ENCODE measurements around the gene ISCA2. TPM values are rescaled to one million over a fixed set of nuclear protein-coding genes. Genes with fewer than 3 reads are reported as not detected.

The ISCA2 gene
- total RNA-seq, 1 donor from 2014 or later, result 19.8 TPM

DNA sequence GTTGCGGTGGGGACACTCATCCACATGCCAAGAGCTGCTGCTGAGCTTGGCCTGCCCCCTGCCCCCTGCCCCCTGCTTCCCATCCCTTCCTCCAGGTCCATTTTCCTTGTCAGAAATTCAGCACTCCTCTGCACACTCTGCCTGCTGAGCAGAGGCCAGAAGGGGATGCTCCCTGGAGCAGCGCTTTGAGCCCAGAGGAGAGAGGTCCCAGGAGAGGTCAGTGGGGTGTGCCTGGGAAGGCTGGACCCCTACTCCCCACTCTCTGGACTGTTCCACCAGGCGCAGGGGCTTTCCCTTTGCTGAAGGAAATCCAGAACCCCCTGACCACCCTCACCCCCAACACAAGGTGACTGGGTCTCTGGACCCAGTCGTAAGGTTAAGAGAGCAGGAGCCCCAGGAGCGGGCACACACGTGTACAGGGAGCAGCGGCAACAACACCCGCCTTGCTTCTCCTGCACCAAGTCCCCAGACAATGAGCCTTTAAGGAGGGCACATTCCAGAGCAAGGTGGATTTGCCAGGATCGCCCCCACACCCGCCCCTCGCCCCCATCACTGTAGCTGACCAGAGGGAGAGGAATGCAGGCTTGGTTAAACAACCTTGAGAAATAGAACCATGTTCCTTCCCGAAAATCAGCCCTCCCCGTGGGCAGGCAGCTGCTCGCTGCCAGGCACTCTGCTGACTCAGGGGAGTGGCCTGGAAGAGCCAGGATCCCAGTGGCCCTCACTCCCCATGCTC is 30.7 kb downstream of the ISCA2 start:
- Histone ChIP-seq H3K4me1 (ENCODE audit: control insufficient read depth in 3 of 3, insufficient read depth in 3 of 3, low read length in 3 of 3) (peaks cover 15 to 27% (median 16%) of the 10 kb centered on the region in 3 donors), H3K27ac (ENCODE audit: low read depth, low read length) (no peak overlapping the region), H3K9ac (ENCODE audit: low read depth in 1 of 3, low read length in 3 of 3) (no peak overlapping the region), H3K4me3 (ENCODE audit: low read length in 3 of 3) (no peak overlapping the region), H3K27me3 (ENCODE audit: control insufficient read depth in 3 of 3, insufficient read depth in 3 of 3, low read length in 3 of 3) (no peaks in the 10 kb centered on the region), H3K9me3 (ENCODE audit: control insufficient read depth in 3 of 3, low read length in 3 of 3) (no peaks in the 10 kb centered on the region), H3K36me3 (ENCODE audit: control insufficient read depth in 3 of 3, insufficient read depth in 3 of 3, low read length in 3 of 3) (peaks cover 0 to 9% (median 2%) of the 10 kb centered on the region in 3 donors)

GRCh38 chr14:74524812-74525135 is 31.2 kb downstream of the ISCA2 start:
- H3K27ac ChIP-seq (ENCODE audit: low read depth, low read length), result no peak overlapping the region
- no peaks in the 10 kb centered on the region for H3K27me3 ChIP-seq (ENCODE audit: control insufficient read depth in 3 of 3, insufficient read depth in 3 of 3, low read length in 3 of 3)
- no peak overlapping the region for H3K9ac ChIP-seq (ENCODE audit: low read depth in 1 of 3, low read length in 3 of 3)
- no peak overlapping the region for H3K4me3 ChIP-seq (ENCODE audit: low read length in 3 of 3)
- H3K4me1 ChIP-seq (ENCODE audit: control insufficient read depth in 3 of 3, insufficient read depth in 3 of 3, low read length in 3 of 3), result peaks cover 15 to 27% (median 16%) of the 10 kb centered on the region in 3 donors
- peaks cover 0 to 9% (median 2%) of the 10 kb centered on the region in 3 donors for H3K36me3 ChIP-seq (ENCODE audit: control insufficient read depth in 3 of 3, insufficient read depth in 3 of 3, low read length in 3 of 3)
- no peaks in the 10 kb centered on the region for H3K9me3 ChIP-seq (ENCODE audit: control insufficient read depth in 3 of 3, low read length in 3 of 3)

GRCh38 chr14:74525361-74525851 is 31.8 kb downstream of the ISCA2 start:
- H3K9ac ChIP-seq (ENCODE audit: low read depth in 1 of 3, low read length in 3 of 3), result no peak overlapping the region
- no peaks in the 10 kb centered on the region for H3K27me3 ChIP-seq (ENCODE audit: control insufficient read depth in 3 of 3, insufficient read depth in 3 of 3, low read length in 3 of 3)
- peaks cover 0 to 5% (median 2%) of the 10 kb centered on the region in 3 donors for H3K36me3 ChIP-seq (ENCODE audit: control insufficient read depth in 3 of 3, insufficient read depth in 3 of 3, low read length in 3 of 3)
- peaks cover 15 to 27% (median 16%) of the 10 kb centered on the region in 3 donors for H3K4me1 ChIP-seq (ENCODE audit: control insufficient read depth in 3 of 3, insufficient read depth in 3 of 3, low read length in 3 of 3)
- no peak overlapping the region for H3K27ac ChIP-seq (ENCODE audit: low read depth, low read length)
- no peak overlapping the region for H3K4me3 ChIP-seq (ENCODE audit: low read length in 3 of 3)
- no peaks in the 10 kb centered on the region for H3K9me3 ChIP-seq (ENCODE audit: control insufficient read depth in 3 of 3, low read length in 3 of 3)

DNA sequence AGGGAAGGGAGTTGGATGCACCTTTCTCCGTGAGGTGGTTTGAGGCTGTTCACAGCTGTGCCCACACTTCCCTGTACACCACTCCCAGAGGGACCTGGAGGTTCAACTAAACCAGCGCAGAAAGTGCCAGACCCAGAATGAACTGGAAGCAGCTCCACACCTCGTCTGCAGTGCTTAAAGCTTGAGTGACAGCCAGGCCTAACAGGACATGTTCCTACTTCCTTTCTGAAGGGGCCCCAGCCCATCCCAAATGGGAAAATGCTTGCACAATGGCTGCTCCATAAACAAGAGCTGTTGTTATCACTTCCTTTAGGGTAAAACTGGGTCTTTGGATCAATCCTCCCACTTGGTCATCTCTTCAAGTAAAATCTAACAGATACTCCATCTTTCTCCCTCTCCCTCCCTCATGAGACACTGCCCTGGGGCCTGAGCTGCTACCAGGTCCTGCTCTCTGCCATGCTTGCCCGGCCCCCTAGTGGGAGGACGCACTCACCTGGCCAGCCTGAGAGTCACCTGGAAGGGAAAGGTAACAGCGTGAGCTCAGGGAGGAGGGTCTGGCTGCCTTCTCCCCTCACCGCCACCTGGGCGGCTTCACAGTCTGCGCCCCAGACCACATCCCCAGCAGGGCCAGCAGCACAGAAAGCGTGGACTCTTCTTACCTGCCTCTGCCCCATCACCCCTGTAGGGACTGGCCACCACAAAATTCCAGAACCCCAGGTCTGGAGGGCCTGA is 33.5 kb downstream of the ISCA2 start:
- no peak overlapping the region for H3K9ac ChIP-seq (ENCODE audit: low read depth in 1 of 3, low read length in 3 of 3)
- H3K27me3 ChIP-seq (ENCODE audit: control insufficient read depth in 3 of 3, insufficient read depth in 3 of 3, low read length in 3 of 3), result no peaks in the 10 kb centered on the region
- H3K4me3 ChIP-seq (ENCODE audit: low read length in 3 of 3), result no peak overlapping the region
- H3K27ac ChIP-seq (ENCODE audit: low read depth, low read length), result no peak overlapping the region
- peaks cover 0 to 3% (median 0%) of the 10 kb centered on the region in 3 donors for H3K36me3 ChIP-seq (ENCODE audit: control insufficient read depth in 3 of 3, insufficient read depth in 3 of 3, low read length in 3 of 3)
- no peaks in the 10 kb centered on the region for H3K9me3 ChIP-seq (ENCODE audit: control insufficient read depth in 3 of 3, low read length in 3 of 3)
- H3K4me1 ChIP-seq (ENCODE audit: control insufficient read depth in 3 of 3, insufficient read depth in 3 of 3, low read length in 3 of 3), result peaks cover 15 to 27% (median 16%) of the 10 kb centered on the region in 3 donors

DNA sequence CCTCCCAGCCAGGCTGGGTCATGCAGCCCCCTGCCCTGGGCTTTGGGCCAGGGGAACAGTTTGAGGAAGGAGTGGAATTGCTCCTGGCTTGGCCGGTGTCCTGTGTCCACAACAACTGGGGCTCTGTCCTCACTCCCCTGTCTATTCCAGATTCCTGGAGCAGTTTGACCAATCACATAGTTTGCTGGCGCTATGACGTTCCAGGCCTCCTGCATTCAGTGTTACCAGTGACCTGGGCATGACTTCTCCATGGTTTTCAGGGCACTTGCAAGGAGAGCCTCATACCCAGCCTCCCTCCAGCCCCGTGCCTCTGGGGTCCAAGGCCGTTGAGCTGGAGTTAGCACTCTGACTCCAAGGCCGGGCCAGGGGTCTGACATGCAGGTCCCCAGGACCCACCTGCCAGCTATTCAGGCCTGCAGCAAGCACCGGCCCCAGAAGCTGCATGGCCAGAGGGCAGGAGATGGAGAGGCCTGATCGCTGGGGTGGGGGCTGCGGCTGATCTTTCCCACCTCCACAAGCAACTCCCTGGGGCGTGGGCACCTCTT is 34.2 kb downstream of the ISCA2 start:
- Histone ChIP-seq H3K9ac (ENCODE audit: low read depth in 1 of 3, low read length in 3 of 3) (no peak overlapping the region), H3K9me3 (ENCODE audit: control insufficient read depth in 3 of 3, low read length in 3 of 3) (no peaks in the 10 kb centered on the region), H3K4me1 (ENCODE audit: control insufficient read depth in 3 of 3, insufficient read depth in 3 of 3, low read length in 3 of 3) (peaks cover 15 to 27% (median 16%) of the 10 kb centered on the region in 3 donors), H3K27ac (ENCODE audit: low read depth, low read length) (no peak overlapping the region), H3K4me3 (ENCODE audit: low read length in 3 of 3) (no peak overlapping the region), H3K36me3 (ENCODE audit: control insufficient read depth in 3 of 3, insufficient read depth in 3 of 3, low read length in 3 of 3) (peaks cover 0 to 3% (median 0%) of the 10 kb centered on the region in 3 donors), H3K27me3 (ENCODE audit: control insufficient read depth in 3 of 3, insufficient read depth in 3 of 3, low read length in 3 of 3) (no peaks in the 10 kb centered on the region)

DNA sequence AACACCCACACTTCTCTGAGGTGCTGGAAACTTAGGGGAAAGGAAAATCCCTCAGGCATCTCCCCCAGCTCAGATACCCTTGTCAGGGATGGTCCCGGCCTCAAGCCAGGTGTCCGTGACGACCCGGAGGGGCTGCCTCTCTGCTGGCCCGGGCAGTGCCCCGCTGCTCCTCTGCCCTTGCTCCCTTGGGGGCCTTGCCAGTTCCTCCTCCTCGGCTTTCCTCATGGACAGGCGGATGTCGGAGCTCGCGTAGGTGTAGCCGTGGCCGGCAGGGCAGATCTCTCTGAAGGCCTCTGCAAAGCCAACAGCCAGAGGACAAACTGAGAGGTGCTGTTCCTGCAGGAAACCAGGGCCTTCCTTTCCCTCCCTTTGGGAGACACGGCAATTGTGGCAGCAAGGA is 34.8 kb downstream of the ISCA2 start:
- Histone ChIP-seq H3K36me3 (ENCODE audit: control insufficient read depth in 3 of 3, insufficient read depth in 3 of 3, low read length in 3 of 3) (peaks cover 0 to 3% (median 3%) of the 10 kb centered on the region in 3 donors), H3K27ac (ENCODE audit: low read depth, low read length) (no peak overlapping the region), H3K9me3 (ENCODE audit: control insufficient read depth in 3 of 3, low read length in 3 of 3) (no peaks in the 10 kb centered on the region), H3K27me3 (ENCODE audit: control insufficient read depth in 3 of 3, insufficient read depth in 3 of 3, low read length in 3 of 3) (no peaks in the 10 kb centered on the region), H3K4me1 (ENCODE audit: control insufficient read depth in 3 of 3, insufficient read depth in 3 of 3, low read length in 3 of 3) (peaks cover 15 to 27% (median 16%) of the 10 kb centered on the region in 3 donors), H3K9ac (ENCODE audit: low read depth in 1 of 3, low read length in 3 of 3) (no peak overlapping the region), H3K4me3 (ENCODE audit: low read length in 3 of 3) (no peak overlapping the region)

GRCh38 chr14:74528886-74529285 is 35.3 kb downstream of the ISCA2 start:
- Histone ChIP-seq H3K4me1 (ENCODE audit: control insufficient read depth in 3 of 3, insufficient read depth in 3 of 3, low read length in 3 of 3) (peaks cover 15 to 27% (median 16%) of the 10 kb centered on the region in 3 donors), H3K9ac (ENCODE audit: low read depth in 1 of 3, low read length in 3 of 3) (no peak overlapping the region), H3K4me3 (ENCODE audit: low read length in 3 of 3) (no peak overlapping the region), H3K27me3 (ENCODE audit: control insufficient read depth in 3 of 3, insufficient read depth in 3 of 3, low read length in 3 of 3) (no peaks in the 10 kb centered on the region), H3K36me3 (ENCODE audit: control insufficient read depth in 3 of 3, insufficient read depth in 3 of 3, low read length in 3 of 3) (peaks cover 0 to 3% (median 3%) of the 10 kb centered on the region in 3 donors), H3K27ac (ENCODE audit: low read depth, low read length) (no peak overlapping the region), H3K9me3 (ENCODE audit: control insufficient read depth in 3 of 3, low read length in 3 of 3) (no peaks in the 10 kb centered on the region)

DNA sequence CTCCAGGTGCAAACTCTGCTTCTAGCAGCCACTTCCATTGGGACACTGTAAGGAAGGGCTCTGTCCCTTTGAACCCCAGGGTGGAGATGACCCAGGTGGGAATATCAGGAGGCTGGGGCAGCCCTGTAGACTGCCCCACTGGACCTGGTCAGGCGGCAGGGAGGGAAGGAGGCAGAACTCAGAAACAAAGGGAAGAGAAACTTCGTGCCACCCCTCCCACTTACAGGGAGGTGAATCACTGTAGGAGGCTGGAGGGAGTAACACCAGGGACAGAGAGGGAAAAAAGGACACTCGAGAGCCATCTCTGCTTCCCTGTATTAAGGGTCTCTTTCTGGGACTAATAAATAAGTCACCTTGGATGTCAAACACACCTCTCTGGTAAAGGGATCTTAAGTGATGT is 37.4 kb downstream of the ISCA2 start:
- Histone ChIP-seq H3K9me3 (ENCODE audit: control insufficient read depth in 3 of 3, low read length in 3 of 3) (no peaks in the 10 kb centered on the region), H3K4me3 (ENCODE audit: low read length in 3 of 3) (no peak overlapping the region), H3K27ac (ENCODE audit: low read depth, low read length) (no peak overlapping the region), H3K4me1 (ENCODE audit: control insufficient read depth in 3 of 3, insufficient read depth in 3 of 3, low read length in 3 of 3) (peaks cover 2 to 11% (median 3%) of the 10 kb centered on the region in 3 donors), H3K9ac (ENCODE audit: low read depth in 1 of 3, low read length in 3 of 3) (no peak overlapping the region), H3K36me3 (ENCODE audit: control insufficient read depth in 3 of 3, insufficient read depth in 3 of 3, low read length in 3 of 3) (peaks cover 0 to 3% (median 3%) of the 10 kb centered on the region in 3 donors), H3K27me3 (ENCODE audit: control insufficient read depth in 3 of 3, insufficient read depth in 3 of 3, low read length in 3 of 3) (peaks cover 0 to 6% (median 0%) of the 10 kb centered on the region in 3 donors)

GRCh38 chr14:74531467-74531866 is 37.9 kb downstream of the ISCA2 start:
- Histone ChIP-seq H3K9me3 (ENCODE audit: control insufficient read depth in 3 of 3, low read length in 3 of 3) (no peaks in the 10 kb centered on the region), H3K4me1 (ENCODE audit: control insufficient read depth in 3 of 3, insufficient read depth in 3 of 3, low read length in 3 of 3) (peaks cover 0 to 8% (median 2%) of the 10 kb centered on the region in 3 donors), H3K27ac (ENCODE audit: low read depth, low read length) (no peak overlapping the region), H3K9ac (ENCODE audit: low read depth in 1 of 3, low read length in 3 of 3) (no peak overlapping the region), H3K4me3 (ENCODE audit: low read length in 3 of 3) (no peak overlapping the region), H3K36me3 (ENCODE audit: control insufficient read depth in 3 of 3, insufficient read depth in 3 of 3, low read length in 3 of 3) (peaks cover 0 to 3% (median 3%) of the 10 kb centered on the region in 3 donors), H3K27me3 (ENCODE audit: control insufficient read depth in 3 of 3, insufficient read depth in 3 of 3, low read length in 3 of 3) (peaks cover 0 to 6% (median 0%) of the 10 kb centered on the region in 3 donors)
